ENCODE data around the gene SIGLEC11.

The SIGLEC11 gene

DNA sequence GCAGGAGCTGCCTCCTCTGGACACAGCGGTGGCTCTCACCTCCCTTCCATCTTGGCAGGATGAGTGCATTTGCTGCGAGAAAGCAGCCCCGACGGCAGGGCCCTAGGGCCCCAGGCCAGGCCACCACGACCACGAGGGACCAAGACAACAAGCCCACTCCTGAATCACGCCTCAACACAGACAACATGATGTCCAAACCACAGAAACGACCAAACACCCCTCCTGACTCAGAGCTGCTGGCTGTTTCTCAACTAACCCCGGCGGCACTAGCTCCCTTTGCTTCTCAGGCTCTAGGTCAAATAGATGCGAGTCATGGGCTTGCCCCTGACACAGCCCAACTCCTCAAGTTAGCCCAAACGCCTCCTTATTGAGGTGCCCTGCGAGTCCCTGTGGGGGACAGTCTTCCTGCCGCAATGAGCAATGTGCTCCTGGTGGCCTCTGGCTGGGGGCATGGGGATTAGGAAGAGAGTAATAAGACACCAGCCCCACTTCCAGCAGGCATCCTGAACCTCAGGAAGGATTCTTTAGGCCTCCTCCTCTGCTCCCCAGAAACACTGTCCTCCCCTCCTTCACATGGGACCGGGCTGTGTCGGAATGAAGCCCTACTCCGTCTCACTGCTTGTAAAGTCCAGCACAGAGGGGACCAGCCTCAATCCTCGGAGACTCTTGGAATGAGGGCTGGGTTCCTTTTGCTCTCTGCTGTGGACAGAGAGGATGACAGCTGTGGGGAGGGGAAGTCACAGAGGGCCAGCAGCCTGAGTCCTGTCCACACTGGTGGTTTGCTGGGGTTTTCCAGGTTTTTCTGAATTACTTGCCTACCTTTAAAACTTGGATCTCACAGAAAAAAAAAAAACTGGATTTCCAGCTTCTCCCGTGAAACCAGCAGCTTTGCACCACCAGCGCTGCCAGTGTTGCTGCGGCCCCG lies 38.8 kb downstream of the SIGLEC11 start:
- DNase-seq (ENCODE audit: low read depth), result peak; percentile 85
- TF ChIP-seq, protein P1, sequence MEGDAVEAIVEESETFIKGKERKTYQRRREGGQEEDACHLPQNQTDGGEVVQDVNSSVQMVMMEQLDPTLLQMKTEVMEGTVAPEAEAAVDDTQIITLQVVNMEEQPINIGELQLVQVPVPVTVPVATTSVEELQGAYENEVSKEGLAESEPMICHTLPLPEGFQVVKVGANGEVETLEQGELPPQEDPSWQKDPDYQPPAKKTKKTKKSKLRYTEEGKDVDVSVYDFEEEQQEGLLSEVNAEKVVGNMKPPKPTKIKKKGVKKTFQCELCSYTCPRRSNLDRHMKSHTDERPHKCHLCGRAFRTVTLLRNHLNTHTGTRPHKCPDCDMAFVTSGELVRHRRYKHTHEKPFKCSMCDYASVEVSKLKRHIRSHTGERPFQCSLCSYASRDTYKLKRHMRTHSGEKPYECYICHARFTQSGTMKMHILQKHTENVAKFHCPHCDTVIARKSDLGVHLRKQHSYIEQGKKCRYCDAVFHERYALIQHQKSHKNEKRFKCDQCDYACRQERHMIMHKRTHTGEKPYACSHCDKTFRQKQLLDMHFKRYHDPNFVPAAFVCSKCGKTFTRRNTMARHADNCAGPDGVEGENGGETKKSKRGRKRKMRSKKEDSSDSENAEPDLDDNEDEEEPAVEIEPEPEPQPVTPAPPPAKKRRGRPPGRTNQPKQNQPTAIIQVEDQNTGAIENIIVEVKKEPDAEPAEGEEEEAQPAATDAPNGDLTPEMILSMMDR (conservative IDR thresholded peaks at IDR 0.05; ENCODE audit: control insufficient read depth, insufficient read depth, low read depth, low read length), result no peak
- no peak overlapping the region for H3K4me3 ChIP-seq (ENCODE audit: control insufficient read depth, low read depth, low read length)

DNA sequence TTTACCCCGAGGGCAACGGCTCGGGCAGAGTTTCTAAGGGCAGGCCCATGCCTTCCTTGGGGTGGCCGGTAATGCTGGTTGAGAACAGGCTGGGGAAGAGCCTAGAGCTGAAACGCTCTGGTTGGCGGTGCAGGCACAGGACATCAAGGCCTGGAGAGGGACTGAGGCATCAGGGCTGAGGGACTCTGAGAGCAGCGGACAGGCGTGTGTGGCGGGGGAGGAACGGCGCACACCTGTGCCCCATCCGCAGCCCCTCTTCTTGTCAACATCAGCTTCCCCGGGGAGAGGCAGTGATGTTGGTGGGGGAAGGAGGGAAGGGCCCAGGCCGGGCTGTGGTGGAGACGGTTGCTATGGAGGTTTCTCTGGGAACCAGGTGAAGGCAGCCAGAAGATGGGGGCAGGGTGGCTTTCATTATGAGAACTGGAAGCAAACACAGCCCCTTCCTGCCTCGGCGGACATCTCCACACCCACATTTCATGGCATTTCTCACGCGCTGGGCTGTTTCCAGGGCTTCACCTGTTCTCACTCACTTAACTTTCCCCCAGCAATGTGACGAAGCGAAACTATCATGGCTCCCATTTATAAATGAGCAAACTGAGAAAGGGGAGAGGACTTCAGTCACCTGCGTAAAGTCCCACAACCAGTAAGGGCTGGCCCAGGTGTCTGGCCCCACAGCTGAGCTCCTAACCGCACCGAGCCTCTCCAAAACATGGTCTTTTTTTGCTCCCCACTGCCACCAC lies 40.2 kb downstream of the SIGLEC11 start:
- no peak for DNase-seq (ENCODE audit: low read depth)
- no peak overlapping the region for H3K4me3 ChIP-seq (ENCODE audit: control insufficient read depth, low read depth, low read length)
- TF ChIP-seq, protein P1 (conservative IDR thresholded peaks at IDR 0.05; ENCODE audit: control insufficient read depth, insufficient read depth, low read depth, low read length), result no peak

DNA sequence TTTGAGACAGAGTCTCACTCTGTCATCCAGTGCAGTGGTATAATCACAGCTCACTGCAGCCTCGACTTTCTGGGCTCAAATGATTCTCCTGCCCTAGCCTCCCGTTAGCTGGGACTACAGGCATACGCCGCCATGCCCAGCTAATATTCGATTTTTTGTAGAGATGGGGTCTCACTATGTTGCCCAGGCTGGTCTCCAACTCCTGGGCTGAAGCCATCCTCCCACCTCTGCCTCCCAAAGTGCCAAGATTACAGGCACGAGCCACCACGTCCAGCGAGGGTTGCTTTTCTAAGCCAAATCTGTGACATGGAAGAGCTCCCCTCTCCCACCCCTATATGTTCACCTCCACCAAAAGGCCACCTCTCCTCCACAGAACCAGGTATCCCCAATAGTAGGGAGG lies 42.9 kb downstream of the SIGLEC11 start:
- no peak overlapping the region for H3K4me3 ChIP-seq (ENCODE audit: control insufficient read depth, low read depth, low read length)
- DNase-seq (ENCODE audit: low read depth), result no peak
- TF ChIP-seq, protein P1 (conservative IDR thresholded peaks at IDR 0.05; ENCODE audit: control insufficient read depth, insufficient read depth, low read depth, low read length), result no peak

DNA sequence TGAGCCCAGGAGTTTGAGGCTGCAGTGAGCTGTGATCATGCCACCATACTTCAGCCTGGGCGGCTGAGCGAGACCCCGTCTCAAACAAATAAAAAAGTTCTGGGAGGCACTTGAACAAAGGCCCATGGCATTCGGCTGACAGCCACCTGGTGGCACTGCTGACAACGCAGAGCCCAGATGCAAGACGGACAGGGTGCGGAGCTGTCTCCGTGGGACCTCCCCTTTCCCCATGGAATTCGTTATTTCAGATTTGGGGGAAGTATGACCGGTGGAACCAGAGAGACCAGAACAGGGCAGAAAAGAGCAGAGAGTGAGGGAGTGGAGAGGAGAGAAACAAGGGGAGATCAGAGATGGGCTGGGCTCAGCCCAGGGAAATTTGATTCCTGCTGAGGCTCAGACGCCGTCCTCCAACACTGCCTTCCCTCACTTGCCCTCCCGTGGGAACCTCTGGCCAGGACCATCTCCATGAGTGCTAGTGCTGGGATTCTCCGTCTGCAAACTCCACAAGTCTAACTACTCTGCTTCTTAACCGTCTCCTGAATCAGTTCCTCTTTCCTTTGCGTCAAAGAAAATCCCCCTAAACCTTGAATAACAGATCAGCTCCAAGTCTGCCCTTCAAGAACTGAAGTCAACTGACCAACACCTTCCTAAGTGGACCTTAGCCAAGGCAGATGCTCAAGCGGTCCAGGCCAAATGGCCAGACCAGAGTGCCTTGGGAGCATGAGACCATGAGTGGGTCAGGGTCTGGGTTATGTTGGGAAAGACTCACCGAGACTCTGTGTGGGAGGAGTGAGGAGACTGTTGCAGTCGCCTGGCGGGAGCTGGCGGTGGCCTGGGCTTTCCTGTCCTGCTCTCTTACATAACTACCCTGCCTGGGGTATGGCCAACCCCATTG lies 43.9 kb downstream of the SIGLEC11 start:
- DNase-seq (ENCODE audit: low read depth), result peak; percentile 19
- TF ChIP-seq, protein P1 (conservative IDR thresholded peaks at IDR 0.05; ENCODE audit: control insufficient read depth, insufficient read depth, low read depth, low read length), result no peak
- no peak overlapping the region for H3K4me3 ChIP-seq (ENCODE audit: control insufficient read depth, low read depth, low read length)

DNA sequence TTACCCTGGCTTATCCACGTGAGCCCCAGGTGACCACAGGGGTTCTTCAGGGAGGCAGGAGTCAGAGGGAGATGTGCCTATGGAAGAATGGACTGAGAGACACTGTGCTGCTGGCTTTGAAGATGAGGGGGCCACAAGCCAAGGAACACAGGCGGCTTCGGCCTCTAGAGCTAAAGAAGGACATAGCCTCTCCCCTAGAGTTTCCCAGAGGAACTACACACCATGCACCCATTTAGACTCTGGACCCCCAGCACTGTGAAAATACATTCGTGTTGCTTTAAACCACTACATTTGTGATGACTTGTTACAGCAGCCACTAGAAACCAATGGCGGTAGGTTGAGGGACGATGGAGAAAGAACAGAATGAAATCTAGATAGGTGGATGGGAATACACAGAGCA lies 45.7 kb downstream of the SIGLEC11 start:
- TF ChIP-seq, protein P1 (conservative IDR thresholded peaks at IDR 0.05; ENCODE audit: control insufficient read depth, insufficient read depth, low read depth, low read length), result no peak
- no peak for DNase-seq (ENCODE audit: low read depth)
- H3K4me3 ChIP-seq (ENCODE audit: control insufficient read depth, low read depth, low read length), result no peak overlapping the region

DNA sequence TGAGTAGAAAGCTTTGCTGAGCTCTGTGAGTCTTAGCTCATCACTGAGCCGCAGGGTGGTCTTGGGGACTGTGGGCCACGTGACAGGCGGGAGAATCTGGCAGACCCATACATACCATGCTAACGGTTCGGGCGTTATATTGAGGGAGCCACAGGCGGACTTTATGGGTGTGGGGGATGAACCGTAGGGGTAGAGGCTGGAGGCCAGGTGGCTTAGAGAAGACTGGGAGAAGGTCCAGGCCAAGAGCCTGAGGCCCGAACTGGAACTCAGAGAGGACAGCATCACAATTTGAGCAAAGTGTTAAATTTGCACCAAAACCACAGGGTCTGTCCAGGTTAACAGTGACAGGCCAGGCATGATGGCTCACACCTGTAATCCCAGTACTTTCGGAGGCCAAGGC lies 47.3 kb downstream of the SIGLEC11 start:
- DNase-seq (ENCODE audit: low read depth), result no peak
- no peak overlapping the region for H3K4me3 ChIP-seq (ENCODE audit: control insufficient read depth, low read depth, low read length)
- TF ChIP-seq, protein P1 (conservative IDR thresholded peaks at IDR 0.05; ENCODE audit: control insufficient read depth, insufficient read depth, low read depth, low read length), result no peak

Measured in fibroblast of mammary gland (primary cell).